Right lobe of liver (tissue), 4 donors: ENCODE results near the gene C3orf20.

Experiments
- CTCF ChIP-seq, 4 donors: fragments of 200-600 bp in 3 of 4; fragments of 450-650 bp in 1 of 4; IDR thresholded peaks; one replicate each; pipeline versions ENCODE4 v1.5.1 to v1.8.0; 2016 to 2022; ENCODE audit warnings: antibody characterized with exemption in 4 of 4, mild to moderate bottlenecking in 2 of 4
- POLR2A ChIP-seq: fragments of 450-650 bp; IDR thresholded peaks from one replicate; pipeline ENCODE4 v1.6.1; 2017; ENCODE audit warnings: antibody characterized with exemption, mild to moderate bottlenecking
- donor health status: DM: no; HTN: no; CAD: no.
- donor health status: DM: no; HTN: no; CAD: no.
- donor health status: DM: no; HTN: yes; CAD: no.

DNA sequence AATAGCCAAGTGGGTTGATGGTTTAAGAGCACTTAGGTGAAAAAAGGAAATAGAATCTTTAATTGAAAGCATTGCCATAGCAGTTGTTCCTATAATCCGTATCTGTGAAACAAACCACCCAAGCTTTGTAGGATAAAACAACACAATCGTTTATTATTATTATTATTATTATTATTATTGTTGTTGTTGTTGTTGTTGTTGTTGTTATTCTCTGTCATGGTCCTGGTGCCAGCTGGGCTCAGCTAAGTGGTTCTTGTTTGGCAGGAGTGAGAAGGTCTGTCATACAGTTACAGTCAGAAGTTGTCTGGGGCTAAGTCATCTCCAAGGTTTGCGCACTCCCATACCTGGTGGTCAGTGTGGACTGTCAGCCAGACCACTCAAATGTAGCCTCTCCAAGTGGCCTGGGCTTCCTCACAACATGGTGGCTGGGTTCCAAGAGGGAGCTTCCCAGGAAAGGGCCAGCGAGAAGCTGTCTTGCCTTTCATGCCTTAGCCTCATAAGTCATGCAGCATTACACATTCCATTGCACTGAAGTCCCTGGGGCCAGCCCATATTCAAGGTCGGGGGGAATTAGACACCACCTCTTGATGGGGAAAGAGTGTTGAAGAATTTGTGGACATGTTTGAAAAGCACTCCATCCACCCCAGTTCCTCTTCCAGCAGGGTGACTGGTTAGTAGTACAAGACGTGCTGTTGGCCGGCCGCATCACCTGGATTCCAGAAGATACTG lies 89.6 kb downstream of the C3orf20 start:
- TF ChIP-seq CTCF (IDR thresholded peaks at IDR 0.05), result no peak
- TF ChIP-seq POLR2A, result no peak
